H1 (cell line): ENCODE results near the gene THRB. TPM values are rescaled to one million over a fixed set of nuclear protein-coding genes. Genes with fewer than 3 reads are reported as not detected.

Source experiments
- CTCF ChIA-PET: fragments of 300-600 bp; sonication (Branson Sonifier 250); formaldehyde crosslinking; loops from one replicate; lab custom pipeline; 2021; ENCODE audit not compliant: partially characterized antibody; lab: Charles Lee
- POLR2A ChIA-PET: fragments of 300-600 bp; sonication (Branson Sonifier 250); formaldehyde crosslinking; loops from one replicate; lab custom pipeline; 2021; ENCODE audit warnings: inconsistent platforms; ENCODE audit not compliant: partially characterized antibody; lab: Charles Lee
- DNase-seq, 2 experiments: peaks; one replicate each; pipeline versions ENCODE4 v3.0.0 to v3.0.0-alpha.2; 2010 to 2022; ENCODE audit warnings: low spot score in 2 of 2, low read depth in 1 of 2, mixed read lengths in 1 of 2
- FAIRE-seq: peaks from 2 replicates; lab custom pipeline; 2011; peaks lifted over from hg19 to GRCh38; lab: Jason Lieb, UNC
- H2AFZ ChIP-seq: 2 replicates; pipeline ENCODE4 v1.8.1; 2012; ENCODE audit warnings: low read length, inconsistent platforms
- H2AK5ac ChIP-seq: 2 replicates; pipeline ENCODE4 v1.6.1; 2013; ENCODE audit warnings: low read depth, low read length
- H2BK120ac ChIP-seq: replicated peaks from 2 replicates; pipeline ENCODE3; 2013; ENCODE audit warnings: low read depth, low read length, inconsistent platforms
- H2BK12ac ChIP-seq: 2 replicates; pipeline ENCODE4 v1.6.1; 2013; ENCODE audit warnings: low read depth, low read length
- H2BK15ac ChIP-seq: 2 replicates; pipeline ENCODE4 v1.6.1; 2013; ENCODE audit warnings: low read length
- H2BK20ac ChIP-seq: 2 replicates; pipeline ENCODE4 v1.6.1; 2013; ENCODE audit warnings: low read length
- H2BK5ac ChIP-seq: 2 replicates; pipeline ENCODE4 v1.6.1; 2013; ENCODE audit warnings: low read depth, low read length
- H3K14ac ChIP-seq: 2 replicates; pipeline ENCODE4 v1.6.1; 2013; ENCODE audit warnings: inconsistent platforms; ENCODE audit not compliant: insufficient read length
- H3K18ac ChIP-seq: 2 replicates; pipeline ENCODE4 v1.6.1; 2013; ENCODE audit warnings: low read length; ENCODE audit errors: extremely low read depth
- H3K23ac ChIP-seq: 2 replicates; pipeline ENCODE4 v1.6.1; 2013; ENCODE audit warnings: inconsistent platforms; ENCODE audit not compliant: insufficient read length
- H3K23me2 ChIP-seq: 2 replicates; pipeline ENCODE4 v1.6.1; 2013; ENCODE audit warnings: low read depth, low read length
- H3K27ac ChIP-seq: 2 replicates; pipeline ENCODE4 v1.6.1; 2011; ENCODE audit warnings: low read depth, low read length, inconsistent platforms
- H3K27me3 ChIP-seq, 4 experiments: replicated peaks in 1 of 4; 1 replicate in 1 of 4; 2 replicates in 3 of 4; pipeline versions ENCODE4 v1.6.1 to v1.8.1; 2011 to 2013; ENCODE audit warnings: low read length in 3 of 4, mild to moderate bottlenecking in 3 of 4, inconsistent platforms in 2 of 4, mixed read lengths in 2 of 4, moderate library complexity in 1 of 4; ENCODE audit not compliant: control insufficient read depth in 3 of 4, insufficient read depth in 3 of 4; ENCODE audit errors: extremely low read depth in 1 of 4
- H3K36me3 ChIP-seq, 4 experiments: 2 replicates each; pipeline versions ENCODE4 v1.6.1 to v1.8.1; 2011 to 2013; ENCODE audit warnings: mild to moderate bottlenecking in 4 of 4, low read length in 3 of 4, moderate library complexity in 2 of 4, control low read depth in 1 of 4, inconsistent platforms in 1 of 4; ENCODE audit not compliant: insufficient read depth in 4 of 4, control insufficient read depth in 2 of 4
- H3K4ac ChIP-seq: replicated peaks from 2 replicates; pipeline ENCODE3; 2013; ENCODE audit warnings: low read length, low read depth, mixed read lengths, inconsistent platforms; ENCODE audit not compliant: insufficient read length
- H3K4me1 ChIP-seq, 4 experiments: replicated peaks in 1 of 4; 1 replicate in 1 of 4; 2 replicates in 3 of 4; pipeline versions ENCODE4 v1.6.1 to v1.8.1; 2011 to 2013; ENCODE audit warnings: low read length in 3 of 4, inconsistent platforms in 2 of 4, mixed read lengths in 1 of 4; ENCODE audit not compliant: insufficient read depth in 4 of 4, control insufficient read depth in 3 of 4
- H3K4me2 ChIP-seq, 2 experiments: 2 replicates each; pipeline versions ENCODE4 v1.6.1 to v1.8.1; 2011 to 2013; ENCODE audit warnings: low read depth in 2 of 2, low read length in 2 of 2, control low read depth in 1 of 2, inconsistent platforms in 1 of 2, mild to moderate bottlenecking in 1 of 2; ENCODE audit not compliant: insufficient read depth in 1 of 2
- H3K4me3 ChIP-seq, 4 experiments: fragments of 200-600, 300-600 bp in 1 of 4; sonication (generic), shearing (Covaris generic), sonication (Bioruptor Twin) in 1 of 4; 2 replicates each; pipeline versions ENCODE4 v1.5.1 to v1.8.1; 2011 to 2016; ENCODE audit warnings: low read length in 4 of 4, low read depth in 3 of 4, control low read depth in 2 of 4, inconsistent platforms in 2 of 4, mild to moderate bottlenecking in 2 of 4, mixed read lengths in 1 of 4, moderate library complexity in 1 of 4; ENCODE audit not compliant: insufficient read depth in 2 of 4; ENCODE audit errors: extremely low read depth in 1 of 4
- H3K56ac ChIP-seq: replicated peaks from 2 replicates; pipeline ENCODE3; 2013; ENCODE audit warnings: low read depth, mild to moderate bottlenecking, mixed read lengths, low read length, inconsistent platforms; ENCODE audit not compliant: insufficient read length
- H3K79me1 ChIP-seq: 2 replicates; pipeline ENCODE4 v1.6.1; 2013; ENCODE audit warnings: low read depth, low read length, control low read depth
- H3K79me2 ChIP-seq, 2 experiments: 2 replicates each; pipeline versions ENCODE4 v1.6.1 to v1.8.1; 2012 to 2013; ENCODE audit warnings: low read length in 2 of 2, mild to moderate bottlenecking in 2 of 2, inconsistent platforms in 1 of 2; ENCODE audit not compliant: insufficient read depth in 2 of 2, control insufficient read depth in 1 of 2
- H3K9ac ChIP-seq, 4 experiments: replicated peaks in 1 of 4; 1 replicate in 1 of 4; 2 replicates in 3 of 4; pipeline versions ENCODE4 v1.6.1 to v1.8.1; 2011 to 2013; ENCODE audit warnings: low read depth in 3 of 4, low read length in 3 of 4, control low read depth in 2 of 4, mild to moderate bottlenecking in 2 of 4, moderate library complexity in 2 of 4, inconsistent platforms in 1 of 4; ENCODE audit errors: extremely low read depth in 1 of 4
- H3K9me3 ChIP-seq, 2 experiments: 2 replicates each; pipeline versions ENCODE4 v1.6.1 to v1.8.1; 2012 to 2013; ENCODE audit warnings: mild to moderate bottlenecking in 2 of 2, moderate library complexity in 2 of 2, control low read depth in 1 of 2, inconsistent platforms in 1 of 2, low read depth in 1 of 2, low read length in 1 of 2, mixed read lengths in 1 of 2; ENCODE audit not compliant: insufficient read depth in 2 of 2
- H4K20me1 ChIP-seq, 2 experiments: replicated peaks in 1 of 2; 2 replicates each; pipeline versions ENCODE3 to v1.8.1; 2011 to 2013; ENCODE audit warnings: inconsistent platforms in 2 of 2, low read length in 2 of 2, mild to moderate bottlenecking in 1 of 2; ENCODE audit not compliant: insufficient read depth in 2 of 2, control insufficient read depth in 1 of 2
- H4K5ac ChIP-seq: 2 replicates; pipeline ENCODE4 v1.6.1; 2013; ENCODE audit warnings: low read length, low read depth, mixed read lengths, inconsistent platforms; ENCODE audit not compliant: insufficient read length
- H4K8ac ChIP-seq: 2 replicates; pipeline ENCODE4 v1.8.0; 2013; ENCODE audit warnings: mild to moderate bottlenecking, moderate library complexity, low read length, inconsistent platforms; ENCODE audit not compliant: insufficient read depth; ENCODE audit errors: extremely low read depth
- H4K91ac ChIP-seq: replicated peaks from 2 replicates; pipeline ENCODE3; 2013; ENCODE audit warnings: low read length, mixed read lengths, inconsistent platforms; ENCODE audit not compliant: insufficient read length
- BCL11A ChIP-seq, 2 experiments: IDR thresholded peaks; one replicate each; pipeline ENCODE4 v1.6.1; 2011; ENCODE audit warnings: low read depth in 2 of 2, low read length in 2 of 2, mild to moderate bottlenecking in 2 of 2
- WGBS, 2 experiments: shearing (Covaris generic) in 1 of 2; methylation state at CpG; one replicate each; pipeline versions ENCODE4 v1.1.6 to v1.1.7; 2013 to 2015; ENCODE audit warnings: low lambda C conversion rate in 2 of 2, mixed read lengths in 2 of 2, inconsistent platforms in 1 of 2, low coverage in 1 of 2, missing lambda C conversion rate in 1 of 2; ENCODE audit not compliant: insufficient replicate concordance in 2 of 2, insufficient coverage in 1 of 2, insufficient read length in 1 of 2; ENCODE audit errors: extremely low coverage in 1 of 2, missing lambda C conversion rate in 1 of 2; 5-methylcytosine and 5-hydroxymethylcytosine counted together
- polyA plus RNA-seq, 7 experiments: library from polyadenylated mRNA; depleted of rRNA in 3 of 7; stranded (reverse) in 5 of 7; unstranded in 2 of 7; fragments of >200 nt in 5 of 7; fragments of 200-250 nt in 2 of 7; gene quantifications; 1 replicate in 5 of 7; 2 replicates in 1 of 7; 4 replicates in 1 of 7; pipeline versions ENCODE4 v1.2.1 to v1.2.3, GENCODE V29; 2011 to 2013; ENCODE audit warnings: missing spikeins in 2 of 7, mixed read lengths in 2 of 7
- total RNA-seq: library from RNA; stranded (reverse); fragmentation: NEBNext Ultra II Directional; extraction: Animal tissue kit (Norgen Biotek cat#: 25700); gene quantifications from 2 replicates; pipeline ENCODE4 v1.2.1, GENCODE V29; 2021

Gene THRB
- total and polyA plus RNA-seq, 2 of the 8 experiments (the other 6 are each of a cell fraction or from before 2014, with no cell fraction given) = 0.98 to 3.9 TPM

GRCh38 chr3:24368605-24369004 lies 126.0 kb downstream of the THRB start:
- Histone ChIP-seq H2BK15ac (no peak overlapping the region), H3K79me1 (no peaks in the 10 kb centered on the region), H3K4ac (no peak overlapping the region), H3K79me2 (no peaks in the 10 kb centered on the region), H2BK5ac (no peak overlapping the region), H3K4me2 (no peak overlapping the region), H3K27ac (no peak overlapping the region), H2BK20ac (no peak overlapping the region), H2BK120ac (no peak overlapping the region), H3K36me3 (no peaks in the 10 kb centered on the region), H4K8ac (no peak overlapping the region), H3K14ac (no peak overlapping the region), H3K18ac (no peak overlapping the region), H3K4me3 (no peak overlapping the region), H3K4me1 (no peaks in the 10 kb centered on the region), H3K23me2 (no peaks in the 10 kb centered on the region), H4K5ac (no peak overlapping the region), H3K9ac (no peak overlapping the region), H2AK5ac (no peak overlapping the region), H3K23ac (no peak overlapping the region), H2AFZ (no peak overlapping the region), H4K91ac (no peak overlapping the region), H3K56ac (no peak overlapping the region), H4K20me1 (no peaks in the 10 kb centered on the region), H3K27me3 (no peaks in the 10 kb centered on the region), H2BK12ac (no peak overlapping the region), H3K9me3 (no peaks in the 10 kb centered on the region)
- FAIRE-seq (no peak), DNase-seq (no peak)
- POLR2A ChIA-PET = no interaction called here
- 45% methylated on average over 2 of the region's 2 CpGs; no CpG with 5 or more reads in 1 of the 2 experiments for WGBS, 2 experiments
- CTCF ChIA-PET = no interaction called here
- no peak for TF ChIP-seq BCL11A (IDR thresholded peaks at IDR 0.05; ENCODE audit: low read depth in 2 of 2, low read length in 2 of 2)
